ENCODE measurements around the gene CYBRD1.
"Not testable (repeated sequence)": the region's sequence is repeated elsewhere in the genome, so short reads cannot be mapped to it uniquely, and the experiment has no call there.

Gene CYBRD1

DNA sequence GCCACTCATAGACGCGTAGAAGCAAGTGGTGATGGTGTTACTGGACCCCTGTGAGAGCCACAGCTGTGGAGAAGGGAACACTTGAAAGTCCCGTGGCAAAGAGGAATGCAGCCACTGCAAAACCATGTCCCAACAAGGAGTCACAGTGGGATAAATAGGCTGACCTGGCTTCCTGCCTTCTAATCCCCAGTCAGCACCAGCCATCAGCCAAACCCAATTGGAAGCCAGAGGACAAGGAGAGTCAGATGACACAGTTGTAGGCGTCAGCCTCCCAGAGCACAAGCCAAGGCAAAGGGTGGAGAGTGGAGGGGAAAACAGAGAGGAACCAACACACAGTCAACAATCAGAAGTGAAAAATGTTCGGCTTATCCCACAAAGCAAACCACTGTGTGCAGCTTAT, 5.5 kb upstream of the CYBRD1 start:
- no peak for DNase-seq

DNA sequence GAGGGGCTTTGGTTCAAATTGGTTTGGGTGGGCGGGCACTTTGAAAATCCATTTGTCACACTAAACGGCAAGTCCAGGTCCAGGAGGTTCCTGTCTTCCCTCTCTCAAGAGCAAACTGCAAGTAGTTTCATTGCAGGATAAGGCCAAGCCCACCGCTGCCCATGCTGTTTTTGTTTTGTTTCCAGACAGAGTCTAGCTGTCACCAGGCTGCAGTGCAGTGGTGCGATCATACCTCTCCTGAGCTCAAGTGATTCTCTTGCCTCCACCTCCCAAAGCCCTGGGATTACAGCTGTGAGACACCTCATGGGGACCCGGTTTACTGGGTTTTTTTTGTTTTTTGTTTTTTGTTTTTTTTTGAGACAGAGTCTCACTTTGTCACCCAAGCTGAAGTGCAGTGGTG, 1.8 kb upstream of the CYBRD1 start:
- DNase-seq = no peak

DNA sequence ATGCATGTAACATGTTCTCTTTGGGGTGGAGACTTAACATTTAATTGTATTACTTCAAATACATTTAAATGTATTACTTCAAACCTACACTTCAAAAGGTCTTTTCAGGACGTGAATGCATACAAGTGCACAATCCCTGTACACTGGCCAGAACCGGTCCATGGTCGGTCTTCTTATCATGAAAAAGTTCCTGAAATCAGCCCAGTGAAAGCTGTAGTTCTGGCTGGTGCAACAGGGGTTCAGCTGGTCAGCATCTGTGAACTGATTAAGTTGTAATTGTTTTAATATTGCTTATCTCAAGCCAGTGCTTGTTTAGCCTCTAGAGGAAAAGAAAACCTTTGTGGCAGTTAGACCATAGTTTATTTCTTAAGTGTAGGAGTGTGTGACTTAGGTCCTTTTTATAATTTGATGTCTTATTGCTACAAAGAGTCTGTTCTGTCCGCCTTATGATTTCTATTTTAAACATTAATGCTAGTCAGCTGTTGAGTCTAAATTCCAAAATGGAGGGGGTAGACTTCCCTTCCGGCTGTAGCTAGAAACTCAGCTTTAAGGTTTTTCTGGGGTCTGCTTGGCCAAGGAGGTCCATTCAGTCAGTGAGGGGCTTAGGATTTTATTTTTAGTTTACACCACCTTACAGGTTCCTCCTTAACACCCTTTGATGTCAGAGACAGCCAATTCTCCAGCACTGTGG, 768 bp upstream of the CYBRD1 start:
- no peak for DNase-seq

DNA sequence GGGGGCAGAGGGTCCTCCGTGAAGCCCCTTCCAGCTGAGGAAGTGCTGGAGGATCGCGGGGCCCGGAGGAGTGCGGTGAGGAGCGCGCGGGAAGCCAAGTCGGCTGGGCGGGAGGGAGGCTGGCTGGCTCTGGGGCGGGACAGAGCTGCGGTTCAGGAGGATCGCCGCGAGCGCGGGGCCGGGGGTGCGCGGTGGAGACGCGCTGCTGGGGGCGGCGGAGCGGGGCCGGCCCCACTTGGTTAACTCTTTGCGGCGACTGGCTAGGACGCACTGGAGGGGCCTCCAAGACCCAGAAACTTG, 464 bp downstream of the CYBRD1 start:
- no peak for DNase-seq

DNA sequence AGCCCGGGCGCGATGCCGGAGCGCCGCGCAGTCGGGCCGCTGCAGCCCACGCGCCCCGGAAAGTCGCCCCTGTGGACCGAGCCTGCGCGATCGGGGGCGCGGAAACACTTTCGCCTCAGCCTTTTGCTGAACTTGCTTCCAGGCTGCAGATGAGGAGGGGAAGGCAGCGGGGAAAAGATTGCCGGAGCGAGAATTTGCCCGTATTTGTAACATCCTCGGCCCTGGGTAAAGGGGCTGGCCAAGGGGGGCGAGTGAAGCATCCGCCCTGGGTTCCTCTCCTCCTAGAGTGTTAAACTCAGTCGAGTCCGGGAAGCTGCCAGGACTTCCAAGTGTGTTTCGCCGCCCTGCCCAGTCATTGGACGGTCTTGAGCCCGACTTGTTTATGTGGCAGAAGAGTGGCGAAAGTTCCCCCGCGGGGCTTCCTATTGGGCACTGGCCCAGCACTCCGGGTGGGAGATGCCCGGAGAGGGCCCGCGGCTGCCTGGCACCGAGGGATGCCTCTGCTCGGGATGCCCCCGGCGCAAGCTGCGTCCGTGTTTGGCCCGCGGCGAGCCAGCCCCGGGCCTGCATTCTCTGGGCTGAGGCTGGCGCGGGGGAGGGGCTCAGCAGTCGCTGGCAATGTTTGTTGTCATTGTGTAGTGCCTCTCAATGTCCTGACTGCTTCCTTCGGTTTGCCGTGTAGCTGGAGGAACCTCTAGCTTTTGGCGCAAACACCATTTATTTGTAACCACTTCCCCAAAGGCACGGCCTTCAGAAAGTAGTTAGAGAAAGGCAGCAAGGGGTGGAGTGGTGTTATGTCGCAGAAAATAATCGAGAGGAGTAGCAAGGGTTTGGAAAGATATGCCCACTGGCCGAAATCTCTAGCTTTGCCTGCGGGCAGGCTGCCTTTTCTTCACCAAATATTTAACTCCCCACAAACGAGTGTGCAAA, 1.1 kb downstream of the CYBRD1 start:
- DNase-seq = peak in 1 of 2 experiments; percentile 15

DNA sequence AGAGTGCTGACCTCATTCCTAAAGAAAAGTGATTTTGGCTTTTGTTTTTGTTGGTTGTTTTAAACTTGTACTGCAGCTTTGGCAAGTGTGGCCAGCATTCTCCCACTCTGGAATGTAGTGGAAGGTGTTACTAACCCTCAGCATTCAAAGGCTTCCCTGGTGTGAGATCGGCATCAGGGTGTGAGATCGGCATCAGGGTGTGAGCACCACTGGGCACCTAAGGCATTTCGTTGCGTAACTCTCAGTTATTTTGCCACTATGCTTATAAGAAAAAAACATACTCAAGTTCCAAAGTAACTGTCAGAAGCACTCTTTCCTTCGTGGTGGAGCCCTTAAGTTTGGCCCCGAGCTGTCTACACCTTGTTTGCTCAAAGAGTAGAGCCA, 1.7 kb downstream of the CYBRD1 start:
- no peak for DNase-seq

DNA sequence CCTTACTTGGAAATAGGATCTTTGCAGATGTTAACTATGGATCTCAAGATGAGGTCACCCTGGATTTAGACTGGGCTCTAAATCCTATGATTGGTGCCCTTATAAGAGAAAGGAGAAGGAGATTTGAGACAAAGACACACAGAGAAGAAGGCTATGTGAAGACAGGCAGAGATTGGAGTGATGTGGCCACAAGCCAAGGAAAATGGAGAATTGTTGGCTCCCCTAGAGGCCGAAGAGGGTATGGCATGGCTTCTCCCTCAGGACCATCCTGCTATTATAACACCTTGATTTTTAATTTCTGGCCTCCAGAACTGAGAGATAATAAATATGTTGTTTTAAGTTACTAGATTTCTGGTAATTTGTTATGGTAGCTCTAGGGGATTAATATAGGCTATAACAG, 7.6 kb downstream of the CYBRD1 start:
- DNase-seq = no peak

DNA sequence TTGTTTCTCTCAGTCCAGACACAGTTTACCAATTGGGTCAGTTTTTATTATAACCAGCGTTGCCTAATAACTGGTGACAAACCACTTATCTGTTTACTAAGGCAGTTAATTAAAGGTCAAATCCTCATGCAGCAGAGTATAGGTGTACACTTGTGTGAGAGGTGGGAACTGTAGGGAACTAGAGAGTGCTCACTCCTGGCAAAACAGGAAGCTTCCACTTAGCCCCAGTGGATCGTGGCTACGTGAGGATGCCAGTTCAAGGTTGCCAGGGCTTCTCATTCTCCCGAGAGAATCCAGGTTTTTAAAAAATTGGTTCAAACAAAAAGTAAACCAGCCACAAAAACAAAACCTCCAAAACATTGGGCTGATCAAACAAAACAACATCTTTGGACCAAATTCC, 8.1 kb downstream of the CYBRD1 start:
- DNase-seq = no peak

DNA sequence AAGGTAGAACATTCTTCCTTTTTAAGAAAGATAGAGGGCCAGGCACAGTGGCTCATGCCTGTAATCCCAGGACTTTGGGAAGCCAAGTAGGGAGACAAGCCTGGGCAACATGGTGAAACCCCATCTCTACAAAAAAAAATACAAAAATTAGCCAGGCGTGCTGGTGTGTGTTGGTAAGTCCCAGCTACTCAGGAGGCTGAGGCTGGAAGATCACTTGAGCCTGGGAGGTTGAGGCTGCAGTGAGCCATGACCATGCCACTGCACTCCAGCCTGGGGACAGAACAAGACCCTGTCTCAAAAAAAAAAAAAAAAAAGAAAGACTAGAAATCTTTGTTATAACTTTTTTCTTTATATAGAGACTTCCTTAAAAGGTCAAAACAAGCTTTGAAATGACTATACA, 8.6 kb downstream of the CYBRD1 start:
- DNase-seq = not testable (repeated sequence)

DNA sequence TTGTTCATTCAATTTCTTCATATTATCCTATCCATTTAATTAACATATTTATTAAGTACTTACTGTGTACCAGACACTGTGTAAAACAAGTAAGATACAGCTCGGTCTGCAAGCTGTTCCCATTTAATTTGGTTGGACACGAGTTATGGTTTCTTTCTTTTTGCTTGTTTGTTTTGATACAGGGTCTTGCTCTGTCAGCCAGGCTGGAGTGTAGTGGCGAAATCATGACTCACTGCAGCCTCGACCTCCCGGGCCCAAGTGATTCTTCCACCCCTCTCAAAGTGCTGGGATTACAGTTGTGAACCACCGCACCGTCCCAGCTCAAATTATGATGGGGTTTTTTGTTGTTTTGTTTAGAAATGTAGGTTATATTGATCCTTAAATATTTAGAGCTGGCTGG, 9.0 kb downstream of the CYBRD1 start:
- no peak for DNase-seq

DNA sequence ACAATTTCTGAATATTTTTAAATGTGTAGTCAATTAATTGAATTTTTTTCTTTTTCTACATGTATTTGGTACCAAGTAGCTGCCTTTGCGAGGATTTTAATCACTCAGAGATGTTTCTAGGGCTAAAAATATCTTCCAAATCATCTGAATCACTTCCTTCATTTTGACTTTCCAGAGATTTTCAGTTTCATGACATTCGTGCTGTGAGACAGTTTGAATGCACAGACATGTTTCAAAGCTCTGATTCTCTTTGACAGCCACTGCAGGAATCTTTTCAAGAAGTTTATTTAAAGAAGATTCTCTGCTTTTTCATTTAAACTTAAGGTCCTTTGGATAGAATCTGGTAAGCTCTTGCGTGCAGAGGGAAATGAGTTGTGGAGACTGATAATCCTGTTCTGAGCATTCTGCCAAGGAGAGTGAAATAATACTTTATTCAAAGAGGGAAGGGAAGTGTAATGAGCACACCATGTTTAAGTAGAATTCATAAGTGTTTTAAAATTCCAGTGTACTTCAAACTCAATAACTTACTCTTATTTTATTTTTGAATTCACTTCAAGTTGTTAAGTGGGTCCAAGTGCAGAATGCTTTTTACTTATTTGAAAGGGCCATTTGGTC, 9.7 kb downstream of the CYBRD1 start:
- no peak for DNase-seq

DNA sequence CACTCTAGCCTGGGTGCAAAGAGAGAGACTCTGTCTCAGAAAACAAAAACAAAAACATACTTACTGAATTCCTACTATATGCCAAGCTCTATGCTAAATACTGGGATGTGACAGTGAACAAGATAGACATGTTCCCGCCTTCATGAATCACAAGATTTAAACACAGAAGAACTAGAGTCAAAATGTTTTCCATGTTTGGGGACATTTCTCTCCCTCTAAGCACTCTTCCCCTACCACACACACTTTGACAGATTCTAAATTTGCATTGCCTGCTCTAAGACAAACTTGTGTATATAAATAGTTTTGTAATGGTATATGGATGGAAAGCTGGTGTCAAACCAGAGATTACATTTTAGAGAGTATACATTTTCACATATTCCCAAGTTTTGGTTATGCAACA, 11.1 kb downstream of the CYBRD1 start:
- DNase-seq = no peak

DNA sequence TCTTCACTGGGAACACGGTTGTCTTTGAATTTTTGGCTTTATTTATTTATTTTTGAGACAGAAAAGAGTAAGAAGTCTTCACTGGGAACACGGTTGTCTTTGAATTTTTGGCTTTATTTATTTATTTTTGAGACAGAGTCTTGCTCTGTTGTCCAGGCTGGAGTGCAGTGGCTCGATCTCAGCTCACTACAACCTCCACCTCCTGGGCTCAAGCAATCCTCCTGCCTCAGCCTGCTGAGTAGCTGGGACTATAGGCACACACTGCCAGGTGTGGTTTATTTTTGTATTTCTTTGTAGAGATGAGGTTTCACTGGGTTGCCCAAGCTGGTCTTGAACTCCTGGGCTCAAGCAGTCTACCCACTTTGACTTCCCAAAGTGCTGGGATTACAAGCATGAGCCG, 13.3 kb downstream of the CYBRD1 start:
- not testable (repeated sequence) for DNase-seq

DNA sequence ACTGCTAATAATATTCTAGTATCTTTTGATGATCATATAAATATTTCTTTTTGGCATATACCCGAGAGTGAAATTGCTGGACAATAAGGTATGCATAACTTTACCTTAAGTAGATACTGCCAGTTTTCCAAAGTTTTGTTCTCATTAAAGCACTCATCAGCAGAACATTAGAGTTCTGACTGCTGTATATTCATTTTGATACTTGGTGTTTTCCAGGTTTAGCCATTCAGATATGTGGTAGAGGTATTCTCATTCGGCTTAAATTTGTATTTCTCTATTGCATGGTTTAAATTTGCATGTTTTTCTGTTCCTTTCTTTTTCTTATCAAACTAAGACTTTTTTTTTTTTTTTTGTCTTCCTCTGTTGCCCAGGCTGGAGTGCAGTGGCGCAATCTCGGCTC, 18.2 kb downstream of the CYBRD1 start:
- no peak for DNase-seq

DNA sequence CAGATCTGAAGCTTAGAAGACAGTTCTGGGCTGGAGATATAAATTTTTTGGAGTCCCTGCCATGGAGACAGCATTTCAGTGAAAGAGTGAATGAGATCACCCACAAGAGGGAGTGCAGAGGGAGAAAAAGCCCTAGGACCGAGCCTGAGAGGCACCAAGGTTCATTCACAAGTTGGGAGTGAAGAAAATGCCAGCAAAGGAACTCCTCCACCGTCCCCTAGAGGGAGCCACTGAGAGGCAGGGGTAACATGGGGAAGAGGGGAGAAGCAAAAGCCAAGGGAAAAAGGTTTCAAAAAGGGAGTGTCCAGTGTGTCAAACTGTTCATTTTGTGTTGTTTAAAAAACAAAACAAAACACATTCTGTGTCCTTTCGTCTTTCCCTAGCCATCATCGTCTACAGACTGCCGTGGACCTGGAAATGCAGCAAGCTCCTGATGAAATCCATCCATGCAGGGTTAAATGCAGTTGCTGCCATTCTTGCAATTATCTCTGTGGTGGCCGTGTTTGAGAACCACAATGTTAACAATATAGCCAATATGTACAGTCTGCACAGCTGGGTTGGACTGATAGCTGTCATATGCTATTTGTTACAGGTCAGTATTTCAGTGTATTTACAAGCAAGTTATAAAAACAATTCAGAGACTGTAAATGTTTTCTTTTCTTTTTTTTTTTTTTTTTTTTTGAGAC, 19.1 kb downstream of the CYBRD1 start:
- DNase-seq = no peak

DNA sequence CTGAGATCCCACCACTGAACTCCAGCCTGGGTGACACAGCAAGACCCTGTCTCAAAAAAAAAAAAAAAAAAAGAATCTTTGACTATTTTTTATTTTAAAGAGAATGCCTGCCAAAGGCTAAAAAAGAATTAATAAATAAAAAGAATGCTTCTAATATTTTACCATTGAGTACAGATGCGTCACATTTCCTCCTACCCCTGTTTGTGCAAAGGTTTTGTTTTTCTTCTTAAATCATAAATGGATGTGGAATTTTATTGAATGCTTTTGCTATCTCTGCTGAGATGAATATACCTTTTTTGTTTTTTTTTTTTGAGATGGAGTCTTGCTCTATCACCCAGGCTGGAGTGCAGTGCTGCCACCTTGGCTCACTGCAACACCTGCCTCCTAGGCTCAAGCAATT, 22.8 kb downstream of the CYBRD1 start:
- DNase-seq = no peak

DNA sequence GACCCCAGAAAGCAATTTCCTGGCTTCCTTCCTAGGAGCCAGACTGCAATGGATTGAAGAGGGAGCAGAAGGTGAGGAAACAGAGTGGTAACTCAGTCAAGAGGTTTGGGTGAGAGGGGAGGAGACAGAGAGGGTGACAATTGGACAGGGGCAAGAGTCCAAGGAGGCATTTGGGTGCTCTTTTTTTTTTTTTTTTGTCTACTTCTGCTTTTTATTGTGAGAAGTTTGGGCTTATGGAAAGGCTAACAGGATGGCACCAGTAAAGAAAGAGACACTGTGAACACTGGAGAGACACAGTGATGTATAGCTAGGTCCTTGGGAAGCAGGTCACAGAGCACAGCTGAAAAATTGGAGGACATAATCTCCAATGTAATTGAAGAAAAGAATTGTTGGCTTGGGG, 25.0 kb downstream of the CYBRD1 start:
- no peak for DNase-seq

DNA sequence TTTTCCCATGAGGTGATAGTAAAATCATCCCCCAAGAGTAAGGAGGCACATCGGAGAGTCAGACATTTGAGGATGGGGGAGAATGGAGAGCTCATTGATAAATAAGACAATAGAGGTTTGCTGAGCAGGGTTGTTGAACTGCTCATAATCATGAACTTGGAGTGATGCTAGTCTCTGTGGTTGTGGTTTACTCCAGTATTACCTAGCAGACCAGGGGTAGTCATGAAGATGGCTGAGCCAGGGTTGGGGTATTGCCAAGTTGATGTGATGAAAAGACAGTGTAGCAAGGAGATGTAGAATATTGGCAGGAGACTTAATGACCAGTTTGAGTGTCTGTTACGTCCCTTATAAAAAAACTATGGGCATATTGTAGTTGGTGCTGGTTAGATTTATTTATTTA, 25.4 kb downstream of the CYBRD1 start:
- no peak for DNase-seq

DNA sequence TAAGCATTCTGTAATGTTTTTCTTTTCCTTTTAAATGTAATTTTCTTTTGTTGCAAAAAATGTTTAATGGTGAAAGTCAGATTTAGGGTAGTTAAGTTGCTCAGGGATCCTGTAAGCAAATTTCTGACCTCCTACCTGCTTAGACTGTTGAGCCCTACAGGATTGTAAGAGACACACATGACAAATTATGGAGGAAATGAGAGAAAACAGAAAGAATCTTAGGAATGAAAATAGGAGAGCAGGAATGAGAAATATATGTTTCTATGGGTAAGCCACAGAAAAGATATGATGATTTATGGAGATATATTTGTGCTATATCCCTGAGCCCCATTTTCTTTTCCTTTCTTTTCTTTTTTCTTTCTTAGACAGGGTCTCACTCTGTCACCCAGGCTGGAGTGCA, 28.3 kb downstream of the CYBRD1 start:
- DNase-seq = no peak

DNA sequence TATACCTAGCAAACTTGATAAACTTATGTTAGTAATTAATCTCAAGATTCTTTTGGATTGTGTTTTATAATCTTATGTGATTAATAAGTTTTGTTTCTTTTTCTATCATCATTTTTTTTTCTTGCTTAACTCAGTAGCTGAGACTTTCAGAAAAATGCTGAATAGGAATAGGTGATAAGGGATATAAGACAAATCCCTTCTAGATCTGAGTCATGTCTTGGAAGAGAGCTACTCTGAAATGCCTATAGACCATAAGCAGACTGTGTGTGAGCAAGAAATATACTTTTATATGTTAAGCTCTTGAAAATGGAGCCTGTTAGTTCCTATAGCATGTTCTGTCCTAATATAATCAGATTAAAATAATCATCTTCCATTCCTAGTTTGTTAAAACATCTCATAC, 29.6 kb downstream of the CYBRD1 start:
- DNase-seq = no peak

DNA sequence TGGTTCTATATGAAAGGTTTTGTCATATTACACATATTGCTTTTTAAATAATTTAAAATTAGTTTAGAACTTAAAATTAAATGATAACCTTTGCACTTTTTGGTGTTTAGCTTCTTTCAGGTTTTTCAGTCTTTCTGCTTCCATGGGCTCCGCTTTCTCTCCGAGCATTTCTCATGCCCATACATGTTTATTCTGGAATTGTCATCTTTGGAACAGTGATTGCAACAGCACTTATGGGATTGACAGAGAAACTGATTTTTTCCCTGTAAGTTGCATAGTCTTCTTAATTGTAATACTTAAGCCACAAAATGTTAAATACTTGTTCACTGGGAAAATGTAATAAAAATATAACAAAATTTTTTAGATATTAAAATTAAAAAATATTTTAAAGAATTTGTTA, 31.0 kb downstream of the CYBRD1 start:
- DNase-seq = no peak

DNA sequence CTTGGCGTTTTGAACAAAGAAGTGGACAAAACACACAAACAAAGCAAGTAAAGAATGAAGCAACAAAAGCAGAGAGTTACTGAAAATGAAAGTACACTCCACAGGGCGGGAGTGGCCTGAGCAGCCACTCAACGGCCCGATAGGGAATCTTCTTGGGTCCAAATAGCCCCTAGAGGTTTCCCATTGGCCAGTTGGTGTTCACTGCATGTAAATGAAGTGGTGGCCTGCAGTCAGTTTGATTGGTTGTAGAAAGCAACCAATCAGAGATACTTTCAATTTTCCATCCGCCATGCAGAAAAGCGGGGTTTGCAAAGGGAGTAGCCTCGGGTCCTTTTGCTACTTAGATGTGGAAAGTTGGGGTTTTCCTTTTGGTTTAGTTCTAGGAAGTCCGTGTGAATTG, 31.6 kb downstream of the CYBRD1 start:
- no peak for DNase-seq

DNA sequence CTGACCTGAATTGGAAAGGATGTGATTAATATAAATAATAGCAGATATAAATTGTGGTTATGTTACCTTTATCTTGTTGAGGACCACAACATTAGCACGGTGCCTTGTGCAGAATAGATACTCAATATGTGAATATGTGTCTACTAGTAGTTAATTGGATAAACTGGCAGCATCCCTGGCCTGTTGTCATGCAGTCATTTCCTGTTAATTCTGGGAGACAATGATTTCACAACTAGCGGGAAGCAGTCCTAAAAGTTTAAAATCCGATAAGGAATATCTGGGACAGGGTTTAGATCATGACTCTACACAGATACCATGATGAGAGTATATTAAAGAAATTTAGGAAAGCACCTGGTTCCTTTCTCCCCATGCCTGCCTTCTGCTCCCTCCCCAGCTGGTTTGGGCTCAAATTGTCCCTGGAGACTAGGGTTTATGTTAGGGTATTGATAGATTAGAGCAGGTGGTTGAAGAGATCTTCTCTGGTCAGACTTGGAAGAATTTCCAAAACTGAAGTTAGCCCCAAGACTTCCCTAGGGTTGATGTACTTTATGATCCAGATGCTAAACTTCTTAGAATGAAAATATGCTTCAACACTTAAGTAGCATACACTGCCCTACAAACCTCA, 32.8 kb downstream of the CYBRD1 start:
- no peak for DNase-seq

All from stimulated activated CD4-positive, alpha-beta T cell treated with anti-CD3 and anti-CD28 coated beads, Interleukin-4, amount 100 ng/mL, for 4 hours (primary cell).